ENCODE measurements around the gene AARS2. TPM values are rescaled to one million over a fixed set of nuclear protein-coding genes. Genes with fewer than 3 reads are reported as not detected.
"Not testable (repeated sequence)": the region's sequence is repeated elsewhere in the genome, so short reads cannot be mapped to it uniquely, and the experiment has no call there.

AARS2 gene
- total RNA-seq, 1 donor from 2014 or later = 15.5 TPM

GRCh38 chr6:44329858-44330257 lies 16.7 kb upstream of the AARS2 start:
- DNase-seq (ENCODE audit: low read depth) = no peak

GRCh38 chr6:44328203-44328602 lies 15.1 kb upstream of the AARS2 start:
- DNase-seq (ENCODE audit: low read depth) = not testable (repeated sequence)

GRCh38 chr6:44327760-44328159 lies 14.6 kb upstream of the AARS2 start:
- no peak for DNase-seq (ENCODE audit: low read depth)

- DNase-seq (ENCODE audit: low read depth) = no peak
Measured at GRCh38 chr6:44327096-44327495, 13.9 kb upstream of the AARS2 start.

- DNase-seq (ENCODE audit: low read depth) = no peak
Measured at GRCh38 chr6:44321210-44321609, 8.1 kb upstream of the AARS2 start.

- DNase-seq (ENCODE audit: low read depth) = not testable (repeated sequence)
Measured at GRCh38 chr6:44317136-44317631, 4.0 kb upstream of the AARS2 start.

GRCh38 chr6:44316481-44316880 lies 3.3 kb upstream of the AARS2 start:
- no peak for DNase-seq (ENCODE audit: low read depth)

GRCh38 chr6:44315951-44316350 lies 2.8 kb upstream of the AARS2 start:
- no peak for DNase-seq (ENCODE audit: low read depth)

- DNase-seq (ENCODE audit: low read depth) = no peak
Measured at GRCh38 chr6:44315516-44315915, 2.4 kb upstream of the AARS2 start.

- not testable (repeated sequence) for DNase-seq (ENCODE audit: low read depth)
Measured at GRCh38 chr6:44314657-44315056, 1.5 kb upstream of the AARS2 start.

- no peak for DNase-seq (ENCODE audit: low read depth)
Measured at GRCh38 chr6:44311767-44312166, 1.4 kb downstream of the AARS2 start.

GRCh38 chr6:44311304-44311703 lies 1.8 kb downstream of the AARS2 start:
- no peak for DNase-seq (ENCODE audit: low read depth)

GRCh38 chr6:44310241-44310640 lies 2.9 kb downstream of the AARS2 start:
- no peak for DNase-seq (ENCODE audit: low read depth)

- DNase-seq (ENCODE audit: low read depth) = no peak
Measured at GRCh38 chr6:44309631-44310030, 3.5 kb downstream of the AARS2 start.

- no peak for DNase-seq (ENCODE audit: low read depth)
Measured at GRCh38 chr6:44309092-44309491, 4.1 kb downstream of the AARS2 start.

GRCh38 chr6:44307217-44307616 lies 5.9 kb downstream of the AARS2 start:
- DNase-seq (ENCODE audit: low read depth) = no peak

- DNase-seq (ENCODE audit: low read depth) = no peak
Measured at GRCh38 chr6:44306710-44307109, 6.4 kb downstream of the AARS2 start.

- DNase-seq (ENCODE audit: low read depth) = no peak
Measured at GRCh38 chr6:44305200-44305725, 7.9 kb downstream of the AARS2 start.

- DNase-seq (ENCODE audit: low read depth) = peak; percentile 12
Measured at GRCh38 chr6:44304282-44305199, 8.6 kb downstream of the AARS2 start.

GRCh38 chr6:44303842-44304241 lies 9.3 kb downstream of the AARS2 start:
- no peak for DNase-seq (ENCODE audit: low read depth)

GRCh38 chr6:44302856-44303255 lies 10.3 kb downstream of the AARS2 start:
- no peak for DNase-seq (ENCODE audit: low read depth)

GRCh38 chr6:44301782-44302564 lies 11.2 kb downstream of the AARS2 start:
- DNase-seq (ENCODE audit: low read depth) = no peak

Data from renal cortical epithelial cell (primary cell).